ENCODE measurements around the gene PIK3R3.

- TF ChIP-seq EZH2phosphoT487 (IDR thresholded peaks at IDR 0.05; ENCODE audit: insufficient read depth, low read depth) (no peak), EZH2 (IDR thresholded peaks at IDR 0.05; ENCODE audit: insufficient read depth, poor library complexity, severe bottlenecking) (no peak)
Measured at GRCh38 chr1:46030876-46031660, 101.4 kb downstream of the PIK3R3 start.

Data from GM23248 (cell line).